ENCODE results near the gene BDP1.
"Not testable (repeated sequence)": the region's sequence is repeated elsewhere in the genome, so short reads cannot be mapped to it uniquely, and the experiment has no call there.

DNA sequence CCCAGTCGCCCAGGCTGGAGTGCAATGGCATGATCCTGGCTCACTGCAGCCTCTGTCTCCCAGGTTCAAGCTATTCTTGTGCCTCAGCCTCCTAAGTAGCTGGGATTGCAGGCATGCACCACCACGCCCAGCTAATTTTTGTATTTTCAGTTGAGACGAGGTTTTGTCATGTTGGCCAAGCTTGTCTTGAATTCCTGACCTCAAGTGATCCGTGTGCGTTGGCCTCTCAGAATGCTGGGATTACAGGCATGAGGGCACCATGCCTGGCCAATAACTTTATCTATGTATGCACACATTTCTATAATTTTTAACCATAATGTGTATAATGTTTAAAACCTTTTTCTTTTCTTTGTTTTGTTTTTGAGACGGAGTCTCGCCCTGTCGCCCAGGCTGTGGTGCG lies 43.3 kb downstream of the BDP1 start:
- TF ChIP-seq, protein P1, sequence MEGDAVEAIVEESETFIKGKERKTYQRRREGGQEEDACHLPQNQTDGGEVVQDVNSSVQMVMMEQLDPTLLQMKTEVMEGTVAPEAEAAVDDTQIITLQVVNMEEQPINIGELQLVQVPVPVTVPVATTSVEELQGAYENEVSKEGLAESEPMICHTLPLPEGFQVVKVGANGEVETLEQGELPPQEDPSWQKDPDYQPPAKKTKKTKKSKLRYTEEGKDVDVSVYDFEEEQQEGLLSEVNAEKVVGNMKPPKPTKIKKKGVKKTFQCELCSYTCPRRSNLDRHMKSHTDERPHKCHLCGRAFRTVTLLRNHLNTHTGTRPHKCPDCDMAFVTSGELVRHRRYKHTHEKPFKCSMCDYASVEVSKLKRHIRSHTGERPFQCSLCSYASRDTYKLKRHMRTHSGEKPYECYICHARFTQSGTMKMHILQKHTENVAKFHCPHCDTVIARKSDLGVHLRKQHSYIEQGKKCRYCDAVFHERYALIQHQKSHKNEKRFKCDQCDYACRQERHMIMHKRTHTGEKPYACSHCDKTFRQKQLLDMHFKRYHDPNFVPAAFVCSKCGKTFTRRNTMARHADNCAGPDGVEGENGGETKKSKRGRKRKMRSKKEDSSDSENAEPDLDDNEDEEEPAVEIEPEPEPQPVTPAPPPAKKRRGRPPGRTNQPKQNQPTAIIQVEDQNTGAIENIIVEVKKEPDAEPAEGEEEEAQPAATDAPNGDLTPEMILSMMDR (IDR thresholded peaks at IDR 0.05), result not testable (repeated sequence)
- TF ChIP-seq EP300 (IDR thresholded peaks at IDR 0.05), result not testable (repeated sequence)
